Epithelial cell of esophagus (primary cell): ENCODE measurements around the gene SPTLC2.

Source experiments
- DNase-seq: peaks from one replicate; pipeline ENCODE4 v3.0.0; 2010; ENCODE audit warnings: low read depth
- H3K4me3 ChIP-seq: 2 replicates; pipeline ENCODE4 v1.5.1; 2011; ENCODE audit warnings: mild to moderate bottlenecking, low read length, control low read depth
- TF ChIP-seq, protein P1 (sequence below): IDR thresholded peaks from 2 replicates; pipeline ENCODE4 v1.5.1; 2011; ENCODE audit warnings: low read depth, mild to moderate bottlenecking, low read length, control low read depth, inconsistent platforms; ENCODE audit not compliant: insufficient read depth; ENCODE audit errors: missing control alignments

The SPTLC2 gene

DNA sequence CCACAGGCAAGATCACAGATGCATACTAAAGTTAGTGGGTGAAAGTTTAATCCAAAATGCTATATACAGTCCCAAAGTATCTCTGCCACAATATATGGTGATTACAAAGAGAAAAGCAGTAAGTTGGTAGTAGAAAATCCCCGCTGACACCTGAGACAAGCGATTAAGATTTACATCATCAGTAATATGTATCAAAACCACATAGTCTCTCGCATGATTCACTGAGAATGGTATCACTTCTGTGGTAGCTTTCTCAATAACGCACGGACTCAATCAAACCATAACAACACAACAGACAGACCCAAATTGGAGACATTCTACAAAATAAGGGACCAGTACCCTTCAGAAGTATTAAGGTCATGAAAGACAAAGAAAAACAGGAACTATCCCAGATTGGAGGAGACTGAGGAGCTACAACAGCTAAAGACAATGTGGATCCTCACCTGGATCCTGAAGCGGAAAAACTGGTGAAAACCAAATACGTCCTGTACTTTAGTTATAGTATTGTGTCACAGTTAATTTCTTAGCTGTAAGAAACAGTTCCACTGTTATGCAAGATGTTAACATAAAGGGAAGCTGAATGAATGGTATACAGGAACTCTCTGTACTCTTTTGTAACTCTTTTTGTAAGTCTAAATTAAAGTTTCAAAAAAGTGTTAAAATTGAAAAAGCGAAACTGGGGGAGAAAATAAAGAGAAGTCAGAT, 51.0 kb downstream of the SPTLC2 start:
- DNase-seq = peak; percentile 58
- TF ChIP-seq, protein P1, sequence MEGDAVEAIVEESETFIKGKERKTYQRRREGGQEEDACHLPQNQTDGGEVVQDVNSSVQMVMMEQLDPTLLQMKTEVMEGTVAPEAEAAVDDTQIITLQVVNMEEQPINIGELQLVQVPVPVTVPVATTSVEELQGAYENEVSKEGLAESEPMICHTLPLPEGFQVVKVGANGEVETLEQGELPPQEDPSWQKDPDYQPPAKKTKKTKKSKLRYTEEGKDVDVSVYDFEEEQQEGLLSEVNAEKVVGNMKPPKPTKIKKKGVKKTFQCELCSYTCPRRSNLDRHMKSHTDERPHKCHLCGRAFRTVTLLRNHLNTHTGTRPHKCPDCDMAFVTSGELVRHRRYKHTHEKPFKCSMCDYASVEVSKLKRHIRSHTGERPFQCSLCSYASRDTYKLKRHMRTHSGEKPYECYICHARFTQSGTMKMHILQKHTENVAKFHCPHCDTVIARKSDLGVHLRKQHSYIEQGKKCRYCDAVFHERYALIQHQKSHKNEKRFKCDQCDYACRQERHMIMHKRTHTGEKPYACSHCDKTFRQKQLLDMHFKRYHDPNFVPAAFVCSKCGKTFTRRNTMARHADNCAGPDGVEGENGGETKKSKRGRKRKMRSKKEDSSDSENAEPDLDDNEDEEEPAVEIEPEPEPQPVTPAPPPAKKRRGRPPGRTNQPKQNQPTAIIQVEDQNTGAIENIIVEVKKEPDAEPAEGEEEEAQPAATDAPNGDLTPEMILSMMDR = no peak
- H3K4me3 ChIP-seq = no peak overlapping the region

DNA sequence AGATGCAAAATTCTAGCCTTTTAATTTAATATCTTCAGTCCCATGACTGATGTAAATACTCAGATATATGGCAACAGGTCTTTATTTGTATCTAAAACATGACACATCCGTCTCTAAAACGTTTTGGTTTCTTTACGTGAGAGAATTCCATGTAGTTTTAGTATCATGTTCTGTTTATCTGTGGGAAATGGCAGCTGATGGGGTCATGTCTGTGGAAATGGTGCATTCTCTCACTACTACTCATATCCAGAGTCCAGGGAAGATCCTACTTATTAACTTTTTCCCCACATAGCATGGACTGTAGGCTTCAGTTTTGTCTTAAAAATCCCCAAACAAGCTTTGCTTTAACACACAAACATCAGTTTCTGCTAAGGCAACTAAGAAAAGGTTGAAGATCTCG, 53.8 kb downstream of the SPTLC2 start:
- TF ChIP-seq, protein P1 = no peak
- no peak overlapping the region for H3K4me3 ChIP-seq
- no peak for DNase-seq

DNA sequence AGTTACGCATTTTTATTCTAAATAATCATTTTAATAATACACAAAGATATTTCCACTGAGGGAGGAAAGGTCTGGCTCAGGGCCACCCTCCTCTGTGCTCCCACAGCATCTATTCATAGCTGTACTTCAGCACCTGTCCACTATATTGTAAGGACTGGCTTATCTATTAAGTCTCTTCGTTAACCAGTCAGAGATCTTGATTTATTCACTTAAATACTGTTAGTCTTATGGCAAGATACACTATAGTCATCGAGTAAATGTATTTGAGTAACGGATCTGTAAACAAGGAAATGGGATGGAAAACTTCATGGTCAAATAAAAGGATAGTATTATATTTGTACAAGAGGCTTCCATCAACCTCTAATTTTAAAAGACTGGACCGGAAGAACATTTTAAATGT, 54.6 kb downstream of the SPTLC2 start:
- H3K4me3 ChIP-seq = no peak overlapping the region
- TF ChIP-seq, protein P1 = no peak
- no peak for DNase-seq

DNA sequence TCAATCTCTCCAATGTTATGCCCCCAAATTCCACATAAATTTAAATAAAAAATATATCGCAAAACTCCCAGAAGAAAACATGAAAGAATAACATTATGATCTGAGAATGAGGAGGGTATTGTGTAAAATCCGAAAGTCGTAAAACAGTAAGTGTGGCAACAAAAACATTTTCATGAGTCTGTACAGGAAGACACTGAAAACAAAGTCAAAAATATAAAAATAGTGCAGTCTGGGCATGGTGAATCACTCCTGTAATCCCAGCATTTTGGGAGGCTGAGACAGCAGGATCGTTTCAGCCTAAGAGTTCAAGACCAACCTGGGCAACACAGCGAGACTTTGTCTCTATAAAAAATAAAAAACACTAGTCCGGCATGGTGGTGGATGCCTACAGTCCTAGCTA, 57.1 kb downstream of the SPTLC2 start:
- TF ChIP-seq, protein P1 = no peak

DNA sequence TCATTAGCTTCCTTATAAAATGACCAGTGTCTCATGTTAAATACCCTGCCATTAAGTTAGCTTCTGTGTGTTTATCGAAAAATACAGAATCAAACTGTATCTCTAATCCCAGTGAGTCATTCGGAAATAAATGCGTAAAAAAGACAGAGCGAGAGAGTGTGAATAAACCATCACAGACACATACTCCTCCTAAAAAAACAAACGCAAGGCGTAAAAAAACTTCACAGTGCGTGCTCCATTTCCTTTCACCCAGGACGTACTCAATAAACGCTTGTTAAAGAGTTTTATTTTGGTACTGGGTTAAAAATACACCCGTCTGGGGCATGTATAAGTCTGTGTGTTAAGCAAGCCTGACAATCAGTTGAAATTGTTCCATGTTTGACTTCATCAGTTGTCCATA, 59.0 kb downstream of the SPTLC2 start:
- DNase-seq = no peak
- TF ChIP-seq, protein P1 = no peak

More for the DNA sequence above, 57.1 kb downstream of the SPTLC2 start:
- no peak for DNase-seq
- no peak overlapping the region for H3K4me3 ChIP-seq

DNA sequence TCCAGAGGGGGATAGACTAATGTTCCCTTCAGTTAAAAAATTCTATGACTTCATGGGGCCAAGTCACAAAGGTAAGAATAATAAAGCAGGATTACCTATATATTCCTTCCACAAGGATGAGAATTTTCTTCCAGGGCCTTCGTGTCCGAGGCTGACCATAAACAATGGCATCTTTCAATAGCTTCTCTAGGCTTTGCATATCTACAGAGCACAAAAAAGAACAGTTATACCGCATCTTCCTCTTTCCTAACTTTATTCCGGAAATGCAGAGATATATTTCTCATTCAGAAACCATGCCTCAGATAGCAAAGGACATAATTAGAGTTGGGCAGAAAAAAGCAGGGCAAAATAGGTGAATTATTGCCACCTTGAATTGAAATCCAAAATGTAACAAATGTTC, 59.5 kb downstream of the SPTLC2 start:
- H3K4me3 ChIP-seq = no peak overlapping the region
- TF ChIP-seq, protein P1 = no peak
- DNase-seq = no peak

More for the DNA sequence above, 59.0 kb downstream of the SPTLC2 start:
- H3K4me3 ChIP-seq = no peak overlapping the region

DNA sequence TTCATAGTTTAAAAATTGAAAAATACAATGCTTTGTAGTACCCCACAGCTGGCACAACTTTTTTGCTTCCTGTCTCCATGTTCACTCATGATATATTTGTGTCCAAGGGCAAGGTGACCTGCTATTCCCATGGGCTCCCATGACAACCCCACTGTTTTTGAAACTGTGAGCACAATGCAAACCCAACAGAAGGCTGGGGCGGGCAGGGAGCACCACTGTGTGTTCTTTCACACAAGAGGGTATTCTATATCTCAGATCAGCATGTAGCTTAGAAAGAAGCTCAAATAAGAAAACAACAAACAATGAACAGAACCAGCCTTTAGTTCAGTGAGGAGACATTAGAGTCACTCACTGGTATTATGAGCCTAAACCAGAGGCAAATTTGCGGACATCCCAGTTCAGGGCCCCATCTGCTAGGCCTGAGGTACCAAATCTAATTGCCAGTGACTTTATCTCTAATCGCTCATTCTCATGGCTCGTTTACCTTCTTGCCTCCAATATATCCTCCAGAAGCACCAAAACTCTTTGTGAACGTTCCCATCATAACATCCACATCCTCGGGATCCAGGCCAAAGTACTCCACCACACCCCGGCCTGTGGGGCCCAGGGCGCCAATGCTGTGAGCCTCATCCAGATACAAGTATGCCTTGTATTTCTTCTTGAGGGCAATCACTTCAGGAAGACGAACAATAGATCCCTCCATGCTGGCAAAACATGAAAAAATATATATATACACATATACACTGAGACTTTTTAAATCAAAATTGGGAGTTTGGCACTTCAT, 61.4 kb downstream of the SPTLC2 start:
- no peak overlapping the region for H3K4me3 ChIP-seq
- TF ChIP-seq, protein P1 = no peak
- no peak for DNase-seq
